Measurements from ENCODE around the gene AARSD1.
"Not testable (repeated sequence)": the region's sequence is repeated elsewhere in the genome, so short reads cannot be mapped to it uniquely, and the experiment has no call there.

The AARSD1 gene

GRCh38 chr17:42964161-42964932, at the start of gene AARSD1:
Gene AARSD1 (minus strand): TSS chr17:42964454. CDS start chr17:42964440, 14 bp downstream.
- FAIRE-seq (peak; percentile 97), DNase-seq (ENCODE audit: insufficient read length, low spot score) (peak; percentile 97)

- FAIRE-seq = peak; percentile 57
- no peak for DNase-seq (ENCODE audit: insufficient read length, low spot score)
Measured at GRCh38 chr17:43013296-43013695, 49.0 kb upstream of the AARSD1 start.

DNA sequence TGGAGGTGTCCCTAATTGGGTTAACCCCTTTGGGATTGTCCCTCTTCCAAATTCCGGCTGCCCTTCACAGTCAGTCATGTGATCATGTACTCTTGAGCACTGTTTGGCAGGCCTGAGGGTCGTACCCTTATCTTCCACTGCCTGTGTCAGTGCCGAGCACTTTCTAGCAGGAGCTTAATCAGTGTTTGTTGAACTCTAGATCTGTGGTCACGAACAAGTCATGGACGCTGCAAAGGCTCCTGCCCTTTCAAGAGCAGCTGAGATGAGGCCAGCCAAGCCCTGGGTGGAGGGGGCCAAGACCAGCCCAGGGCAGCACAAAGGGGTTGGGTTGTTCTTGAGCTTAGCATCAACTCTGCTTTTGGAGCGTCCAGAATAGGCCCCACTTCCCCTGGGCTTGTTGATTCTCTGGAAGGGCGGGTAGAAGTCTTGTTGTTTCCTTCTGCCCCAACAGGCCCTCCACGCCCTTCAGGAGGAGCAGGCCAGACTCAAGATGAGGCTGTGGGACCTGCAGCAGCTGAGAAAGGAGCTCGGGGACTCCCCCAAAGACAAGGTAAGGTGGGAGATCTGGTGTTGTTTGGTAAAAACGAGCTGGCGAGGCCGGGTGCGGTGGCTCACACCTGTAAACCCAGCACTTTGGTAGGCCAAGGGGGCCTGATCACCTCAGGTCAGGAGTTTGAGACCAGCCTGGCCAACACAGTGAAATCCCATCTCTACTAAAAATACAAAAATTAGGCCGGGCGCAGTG, 47.6 kb upstream of the AARSD1 start:
- peak; percentile 57 for FAIRE-seq
- DNase-seq (ENCODE audit: insufficient read length, low spot score) = no peak

- FAIRE-seq (no peak), DNase-seq (ENCODE audit: insufficient read length, low spot score) (no peak)
Measured at GRCh38 chr17:43010667-43011308, 46.5 kb upstream of the AARSD1 start.

GRCh38 chr17:43006639-43007551, 42.6 kb upstream of the AARSD1 start, which contains the start of gene IFI35:
Gene IFI35 (plus strand): TSS chr17:43006784. CDS start chr17:43006948, 164 bp downstream.
- FAIRE-seq (no peak), DNase-seq (ENCODE audit: insufficient read length, low spot score) (peak; percentile 90)

- DNase-seq (ENCODE audit: insufficient read length, low spot score) = no peak
- FAIRE-seq = no peak
Measured at GRCh38 chr17:43003542-43004172, 39.4 kb upstream of the AARSD1 start.

DNA sequence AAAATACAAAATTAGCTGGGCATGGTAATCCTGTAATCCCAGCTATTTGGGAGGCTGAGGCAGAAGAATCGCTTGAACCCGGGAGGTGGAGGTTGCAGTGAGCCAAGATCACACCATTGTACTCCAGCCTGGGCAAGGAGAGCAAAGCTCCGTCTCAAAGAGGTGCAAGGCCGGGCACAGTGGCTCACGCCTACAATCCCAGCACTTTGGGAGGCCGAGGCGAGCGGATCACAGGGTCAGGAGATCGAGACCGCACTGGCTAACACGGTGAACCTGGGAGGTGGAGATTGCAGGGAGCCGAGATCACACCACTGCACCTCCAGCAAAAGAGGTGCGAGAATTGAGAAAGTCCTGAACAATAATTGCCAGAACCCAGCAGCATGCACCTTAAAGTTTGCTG, 36.6 kb upstream of the AARSD1 start:
- not testable (repeated sequence) for DNase-seq (ENCODE audit: insufficient read length, low spot score); FAIRE-seq

- DNase-seq (ENCODE audit: insufficient read length, low spot score) = no peak
- FAIRE-seq = no peak
Measured at GRCh38 chr17:42999003-42999525, 34.8 kb upstream of the AARSD1 start.

GRCh38 chr17:42997984-42998938, 34.0 kb upstream of the AARSD1 start, which contains the start of gene RPL27:
Gene RPL27 (plus strand): TSS chr17:42998419. CDS start chr17:42998751, 332 bp downstream.
- DNase-seq (ENCODE audit: insufficient read length, low spot score) (peak; percentile 98), FAIRE-seq (peak; percentile 98)

- DNase-seq (ENCODE audit: insufficient read length, low spot score) = no peak
- no peak for FAIRE-seq
Measured at GRCh38 chr17:42997390-42997983, 33.2 kb upstream of the AARSD1 start.

- not testable (repeated sequence) for DNase-seq (ENCODE audit: insufficient read length, low spot score); FAIRE-seq
Measured at GRCh38 chr17:42993913-42994312, 29.7 kb upstream of the AARSD1 start.

GRCh38 chr17:42992872-42993271, 28.6 kb upstream of the AARSD1 start:
- FAIRE-seq = peak; percentile 54

GRCh38 chr17:42991471-42991870, 27.2 kb upstream of the AARSD1 start:
- no peak for DNase-seq (ENCODE audit: insufficient read length, low spot score)
- FAIRE-seq = no peak

More at GRCh38 chr17:42992872-42993271, 28.6 kb upstream of the AARSD1 start:
- DNase-seq (ENCODE audit: insufficient read length, low spot score) = no peak

GRCh38 chr17:42989726-42990652, 25.7 kb upstream of the AARSD1 start:
- FAIRE-seq = peak; percentile 4

GRCh38 chr17:42989141-42989540, 24.9 kb upstream of the AARSD1 start:
- no peak for FAIRE-seq
- no peak for DNase-seq (ENCODE audit: insufficient read length, low spot score)

More at GRCh38 chr17:42989726-42990652, 25.7 kb upstream of the AARSD1 start:
- no peak for DNase-seq (ENCODE audit: insufficient read length, low spot score)

- no peak for FAIRE-seq
- DNase-seq (ENCODE audit: insufficient read length, low spot score) = no peak
Measured at GRCh38 chr17:42985225-42985624, 21.0 kb upstream of the AARSD1 start.

GRCh38 chr17:42982266-42982665, 18.0 kb upstream of the AARSD1 start:
- FAIRE-seq = no peak

More at GRCh38 chr17:42982266-42982665, 18.0 kb upstream of the AARSD1 start:
- DNase-seq (ENCODE audit: insufficient read length, low spot score) = no peak

All from HTR-8/SVneo (cell line).